WTC11 (cell line): ENCODE results near the gene RAD23B. TPM values are rescaled to one million over a fixed set of nuclear protein-coding genes. Genes with fewer than 3 reads are reported as not detected.

Experiments
- ATAC-seq: fragments of 200-7000 bp; cut with Tn5 transposase; 2 replicates; pipeline ENCODE4 v1.10.0; 2021; ENCODE audit warnings: mild to moderate bottlenecking, moderate library complexity
- CTCF ChIA-PET: fragments of 300-600 bp; sonication (Branson Sonifier 250); formaldehyde crosslinking; loops from one replicate; lab custom pipeline; 2021; ENCODE audit warnings: antibody characterized with exemption; lab: Charles Lee
- POLR2A ChIA-PET: fragments of 350-600 bp; sonication (Branson Sonifier 250); formaldehyde crosslinking; loops from one replicate; lab custom pipeline; 2021; ENCODE audit warnings: antibody characterized with exemption; lab: Charles Lee
- DNase-seq: peaks from one replicate; pipeline ENCODE4 v3.0.0; 2021; ENCODE audit warnings: low spot score
- H3K27ac Mint-ChIP-seq: 2 replicates; pipeline ENCODE4 v1.8.0; 2021; ENCODE audit warnings: mixed read lengths
- H3K27me3 Mint-ChIP-seq: 2 replicates; pipeline ENCODE4 v1.8.0; 2021; ENCODE audit warnings: low read depth, mild to moderate bottlenecking, moderate library complexity, mixed read lengths
- H3K36me3 Mint-ChIP-seq: 2 replicates; pipeline ENCODE4 v1.8.0; 2021; ENCODE audit warnings: mixed read lengths
- H3K4me1 Mint-ChIP-seq: 2 replicates; pipeline ENCODE4 v1.8.0; 2022; ENCODE audit warnings: mixed read lengths
- H3K4me3 Mint-ChIP-seq: 2 replicates; pipeline ENCODE4 v1.8.0; 2021; ENCODE audit warnings: mild to moderate bottlenecking, moderate library complexity, mixed read lengths
- H3K9me3 Mint-ChIP-seq: 2 replicates; pipeline ENCODE4 v1.8.0; 2021; ENCODE audit warnings: mixed read lengths
- ATF1 ChIP-seq: sonication (generic); formaldehyde crosslinking; IDR thresholded peaks from 2 replicates; pipeline ENCODE4 v1.8.1; 2023; ENCODE audit warnings: mild to moderate bottlenecking, moderate library complexity, missing genetic modification reagents
- CREM ChIP-seq: sonication (generic); formaldehyde crosslinking; IDR thresholded peaks from 2 replicates; pipeline ENCODE4 v1.8.1; 2022; ENCODE audit warnings: mild to moderate bottlenecking, missing genetic modification reagents, moderate library complexity
- ELF4 ChIP-seq: sonication (generic); formaldehyde crosslinking; IDR thresholded peaks from 2 replicates; pipeline ENCODE4 v1.8.1; 2022; ENCODE audit warnings: low read depth, mild to moderate bottlenecking, moderate library complexity, missing genetic modification reagents
- ETV6 ChIP-seq: sonication (generic); formaldehyde crosslinking; IDR thresholded peaks from 2 replicates; pipeline ENCODE4 v1.8.1; 2022; ENCODE audit warnings: mild to moderate bottlenecking, missing genetic modification reagents
- FOXK1 ChIP-seq: sonication (generic); formaldehyde crosslinking; IDR thresholded peaks from 2 replicates; pipeline ENCODE4 v1.8.0; 2022; ENCODE audit warnings: mild to moderate bottlenecking, moderate library complexity, missing genetic modification reagents
- GRHL2 ChIP-seq: fragments of 250-450 bp; sonication (Bioruptor Pico); IDR thresholded peaks from 2 replicates; pipeline ENCODE4 v1.8.0; 2022; ENCODE audit warnings: mild to moderate bottlenecking, moderate library complexity; ENCODE audit not compliant: insufficient replicate concordance, severe bottlenecking
- KAT7 ChIP-seq: sonication (generic); formaldehyde crosslinking; IDR thresholded peaks from 2 replicates; pipeline ENCODE4 v1.8.1; 2023; ENCODE audit warnings: missing genetic modification reagents, mild to moderate bottlenecking, borderline replicate concordance
- NFE2L1 ChIP-seq: sonication (generic); formaldehyde crosslinking; IDR thresholded peaks from 2 replicates; pipeline ENCODE4 v1.8.1; 2023; ENCODE audit warnings: missing genetic modification reagents
- SMAD3 ChIP-seq: sonication (generic); formaldehyde crosslinking; IDR thresholded peaks from 2 replicates; pipeline ENCODE4 v1.8.0; 2022; ENCODE audit warnings: missing genetic modification reagents, mild to moderate bottlenecking, borderline replicate concordance
- TEAD1 ChIP-seq: sonication (generic); formaldehyde crosslinking; IDR thresholded peaks from 2 replicates; pipeline ENCODE4 v1.8.0; 2022; ENCODE audit warnings: mild to moderate bottlenecking, missing genetic modification reagents
- ZNF121 ChIP-seq: sonication (generic); formaldehyde crosslinking; IDR thresholded peaks from 2 replicates; pipeline ENCODE4 v1.8.0; 2023; ENCODE audit warnings: missing genetic modification reagents
- ZNF219 ChIP-seq: sonication (generic); formaldehyde crosslinking; IDR thresholded peaks from 2 replicates; pipeline ENCODE4 v1.8.0; 2023; ENCODE audit warnings: missing genetic modification reagents, mild to moderate bottlenecking, borderline replicate concordance
- total RNA-seq: library from RNA; stranded (reverse); gene quantifications from 3 replicates; pipeline ENCODE4 v1.2.3, GENCODE V29; 2021
- TF ChIP-seq, protein P1 (sequence below): sonication (generic); formaldehyde crosslinking; IDR thresholded peaks from 2 replicates; pipeline ENCODE4 v1.8.1; 2022; ENCODE audit warnings: mild to moderate bottlenecking, moderate library complexity, missing genetic modification reagents
- TF ChIP-seq, protein P2 (sequence below): fragments of 250-450 bp; sonication (Bioruptor Pico); IDR thresholded peaks from 2 replicates; pipeline ENCODE4 v1.8.0; 2021; ENCODE audit warnings: mild to moderate bottlenecking
- TF ChIP-seq, protein P3 (sequence below): sonication (generic); formaldehyde crosslinking; IDR thresholded peaks from 2 replicates; pipeline ENCODE4 v1.8.0; 2022; ENCODE audit warnings: mild to moderate bottlenecking, missing genetic modification reagents
- TF ChIP-seq, protein P4 (sequence below): sonication (generic); formaldehyde crosslinking; IDR thresholded peaks from 2 replicates; pipeline ENCODE4 v1.8.0; 2023; ENCODE audit warnings: mild to moderate bottlenecking, missing genetic modification reagents
- TF ChIP-seq, protein P5 (sequence below): fragments of 250-450 bp; sonication (Bioruptor Pico); IDR thresholded peaks from 2 replicates; pipeline ENCODE4 v1.9.0; 2021; ENCODE audit warnings: moderate library complexity, mild to moderate bottlenecking, inconsistent platforms, borderline replicate concordance
- TF ChIP-seq, protein P6 (sequence below): fragments of 200-600 bp; IDR thresholded peaks from 2 replicates; pipeline ENCODE4 v1.8.0; 2022; ENCODE audit warnings: antibody characterized with exemption
- TF ChIP-seq, protein P7 (sequence below): sonication (generic); formaldehyde crosslinking; IDR thresholded peaks from 2 replicates; pipeline ENCODE4 v1.8.1; 2023; ENCODE audit warnings: mild to moderate bottlenecking, moderate library complexity, missing genetic modification reagents

Gene RAD23B
- total RNA-seq, 1 experiment from 2014 or later, result 150 TPM

DNA sequence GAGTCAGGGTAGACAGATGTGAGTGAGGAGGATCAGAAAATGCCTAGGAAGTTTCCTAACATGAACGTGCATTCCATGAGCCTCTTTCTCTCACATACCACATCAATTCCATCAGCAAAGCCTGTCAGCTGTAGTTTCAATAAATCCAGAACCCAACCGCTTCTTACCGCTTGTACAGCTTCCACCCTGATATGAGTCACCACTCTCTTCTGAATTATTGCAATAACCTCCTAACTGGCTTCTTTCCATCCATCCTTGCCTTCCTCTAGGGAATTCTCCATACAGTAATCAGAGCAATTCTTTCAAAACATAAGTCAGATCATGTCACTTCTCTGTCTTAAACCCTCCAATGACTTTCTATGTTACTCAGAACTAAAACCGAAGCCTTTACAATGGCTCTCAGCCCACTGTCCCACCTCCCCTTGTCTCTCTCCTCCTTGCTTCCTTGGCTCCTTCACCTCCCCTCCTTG lies 8.1 kb upstream of the RAD23B start:
- Mint-ChIP-seq H3K9me3 (no peaks in the 10 kb centered on the region; the same call in 1 of the 2 replicates), H3K27ac (no peak overlapping the region), H3K4me3 (no peak overlapping the region), H3K27me3 (no peaks in the 10 kb centered on the region; the same call in 1 of the 2 replicates), H3K4me1 (0 out of 2 replicates have a peak, but pooled peaks cover 8% of the 10 kb centered on the region), H3K36me3 (no peaks in the 10 kb centered on the region)
- POLR2A ChIA-PET, result no interaction called here
- DNase-seq, result no peak
- no peak for TF ChIP-seq GRHL2 (CRISPR knock-in tag)
- TF ChIP-seq, protein P1, sequence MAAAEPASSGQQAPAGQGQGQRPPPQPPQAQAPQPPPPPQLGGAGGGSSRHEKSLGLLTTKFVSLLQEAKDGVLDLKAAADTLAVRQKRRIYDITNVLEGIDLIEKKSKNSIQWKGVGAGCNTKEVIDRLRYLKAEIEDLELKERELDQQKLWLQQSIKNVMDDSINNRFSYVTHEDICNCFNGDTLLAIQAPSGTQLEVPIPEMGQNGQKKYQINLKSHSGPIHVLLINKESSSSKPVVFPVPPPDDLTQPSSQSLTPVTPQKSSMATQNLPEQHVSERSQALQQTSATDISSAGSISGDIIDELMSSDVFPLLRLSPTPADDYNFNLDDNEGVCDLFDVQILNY, result no peak
- TF ChIP-seq, protein P2, sequence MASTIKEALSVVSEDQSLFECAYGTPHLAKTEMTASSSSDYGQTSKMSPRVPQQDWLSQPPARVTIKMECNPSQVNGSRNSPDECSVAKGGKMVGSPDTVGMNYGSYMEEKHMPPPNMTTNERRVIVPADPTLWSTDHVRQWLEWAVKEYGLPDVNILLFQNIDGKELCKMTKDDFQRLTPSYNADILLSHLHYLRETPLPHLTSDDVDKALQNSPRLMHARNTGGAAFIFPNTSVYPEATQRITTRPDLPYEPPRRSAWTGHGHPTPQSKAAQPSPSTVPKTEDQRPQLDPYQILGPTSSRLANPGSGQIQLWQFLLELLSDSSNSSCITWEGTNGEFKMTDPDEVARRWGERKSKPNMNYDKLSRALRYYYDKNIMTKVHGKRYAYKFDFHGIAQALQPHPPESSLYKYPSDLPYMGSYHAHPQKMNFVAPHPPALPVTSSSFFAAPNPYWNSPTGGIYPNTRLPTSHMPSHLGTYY (CRISPR knock-in tag), result no peak
- no peak for TF ChIP-seq FOXK1 (CRISPR knock-in tag)
- TF ChIP-seq, protein P3, sequence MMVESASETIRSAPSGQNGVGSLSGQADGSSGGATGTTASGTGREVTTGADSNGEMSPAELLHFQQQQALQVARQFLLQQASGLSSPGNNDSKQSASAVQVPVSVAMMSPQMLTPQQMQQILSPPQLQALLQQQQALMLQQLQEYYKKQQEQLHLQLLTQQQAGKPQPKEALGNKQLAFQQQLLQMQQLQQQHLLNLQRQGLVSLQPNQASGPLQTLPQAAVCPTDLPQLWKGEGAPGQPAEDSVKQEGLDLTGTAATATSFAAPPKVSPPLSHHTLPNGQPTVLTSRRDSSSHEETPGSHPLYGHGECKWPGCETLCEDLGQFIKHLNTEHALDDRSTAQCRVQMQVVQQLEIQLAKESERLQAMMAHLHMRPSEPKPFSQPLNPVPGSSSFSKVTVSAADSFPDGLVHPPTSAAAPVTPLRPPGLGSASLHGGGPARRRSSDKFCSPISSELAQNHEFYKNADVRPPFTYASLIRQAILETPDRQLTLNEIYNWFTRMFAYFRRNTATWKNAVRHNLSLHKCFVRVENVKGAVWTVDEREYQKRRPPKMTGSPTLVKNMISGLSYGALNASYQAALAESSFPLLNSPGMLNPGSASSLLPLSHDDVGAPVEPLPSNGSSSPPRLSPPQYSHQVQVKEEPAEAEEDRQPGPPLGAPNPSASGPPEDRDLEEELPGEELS (CRISPR knock-in tag), result no peak
- TF ChIP-seq ATF1 (CRISPR knock-in tag), result no peak
- no peak for TF ChIP-seq NFE2L1 (CRISPR knock-in tag)
- no peak for TF ChIP-seq ETV6 (CRISPR knock-in tag)
- TF ChIP-seq, protein P4, sequence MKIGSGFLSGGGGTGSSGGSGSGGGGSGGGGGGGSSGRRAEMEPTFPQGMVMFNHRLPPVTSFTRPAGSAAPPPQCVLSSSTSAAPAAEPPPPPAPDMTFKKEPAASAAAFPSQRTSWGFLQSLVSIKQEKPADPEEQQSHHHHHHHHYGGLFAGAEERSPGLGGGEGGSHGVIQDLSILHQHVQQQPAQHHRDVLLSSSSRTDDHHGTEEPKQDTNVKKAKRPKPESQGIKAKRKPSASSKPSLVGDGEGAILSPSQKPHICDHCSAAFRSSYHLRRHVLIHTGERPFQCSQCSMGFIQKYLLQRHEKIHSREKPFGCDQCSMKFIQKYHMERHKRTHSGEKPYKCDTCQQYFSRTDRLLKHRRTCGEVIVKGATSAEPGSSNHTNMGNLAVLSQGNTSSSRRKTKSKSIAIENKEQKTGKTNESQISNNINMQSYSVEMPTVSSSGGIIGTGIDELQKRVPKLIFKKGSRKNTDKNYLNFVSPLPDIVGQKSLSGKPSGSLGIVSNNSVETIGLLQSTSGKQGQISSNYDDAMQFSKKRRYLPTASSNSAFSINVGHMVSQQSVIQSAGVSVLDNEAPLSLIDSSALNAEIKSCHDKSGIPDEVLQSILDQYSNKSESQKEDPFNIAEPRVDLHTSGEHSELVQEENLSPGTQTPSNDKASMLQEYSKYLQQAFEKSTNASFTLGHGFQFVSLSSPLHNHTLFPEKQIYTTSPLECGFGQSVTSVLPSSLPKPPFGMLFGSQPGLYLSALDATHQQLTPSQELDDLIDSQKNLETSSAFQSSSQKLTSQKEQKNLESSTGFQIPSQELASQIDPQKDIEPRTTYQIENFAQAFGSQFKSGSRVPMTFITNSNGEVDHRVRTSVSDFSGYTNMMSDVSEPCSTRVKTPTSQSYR (CRISPR knock-in tag), result no peak
- TF ChIP-seq, protein P5, sequence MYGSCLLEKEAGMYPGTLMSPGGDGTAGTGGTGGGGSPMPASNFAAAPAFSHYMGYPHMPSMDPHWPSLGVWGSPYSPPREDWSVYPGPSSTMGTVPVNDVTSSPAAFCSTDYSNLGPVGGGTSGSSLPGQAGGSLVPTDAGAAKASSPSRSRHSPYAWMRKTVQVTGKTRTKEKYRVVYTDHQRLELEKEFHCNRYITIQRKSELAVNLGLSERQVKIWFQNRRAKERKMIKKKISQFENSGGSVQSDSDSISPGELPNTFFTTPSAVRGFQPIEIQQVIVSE (CRISPR knock-in tag), result no peak
- TF ChIP-seq, protein P6, sequence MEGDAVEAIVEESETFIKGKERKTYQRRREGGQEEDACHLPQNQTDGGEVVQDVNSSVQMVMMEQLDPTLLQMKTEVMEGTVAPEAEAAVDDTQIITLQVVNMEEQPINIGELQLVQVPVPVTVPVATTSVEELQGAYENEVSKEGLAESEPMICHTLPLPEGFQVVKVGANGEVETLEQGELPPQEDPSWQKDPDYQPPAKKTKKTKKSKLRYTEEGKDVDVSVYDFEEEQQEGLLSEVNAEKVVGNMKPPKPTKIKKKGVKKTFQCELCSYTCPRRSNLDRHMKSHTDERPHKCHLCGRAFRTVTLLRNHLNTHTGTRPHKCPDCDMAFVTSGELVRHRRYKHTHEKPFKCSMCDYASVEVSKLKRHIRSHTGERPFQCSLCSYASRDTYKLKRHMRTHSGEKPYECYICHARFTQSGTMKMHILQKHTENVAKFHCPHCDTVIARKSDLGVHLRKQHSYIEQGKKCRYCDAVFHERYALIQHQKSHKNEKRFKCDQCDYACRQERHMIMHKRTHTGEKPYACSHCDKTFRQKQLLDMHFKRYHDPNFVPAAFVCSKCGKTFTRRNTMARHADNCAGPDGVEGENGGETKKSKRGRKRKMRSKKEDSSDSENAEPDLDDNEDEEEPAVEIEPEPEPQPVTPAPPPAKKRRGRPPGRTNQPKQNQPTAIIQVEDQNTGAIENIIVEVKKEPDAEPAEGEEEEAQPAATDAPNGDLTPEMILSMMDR, result no peak
- TF ChIP-seq, protein P7, sequence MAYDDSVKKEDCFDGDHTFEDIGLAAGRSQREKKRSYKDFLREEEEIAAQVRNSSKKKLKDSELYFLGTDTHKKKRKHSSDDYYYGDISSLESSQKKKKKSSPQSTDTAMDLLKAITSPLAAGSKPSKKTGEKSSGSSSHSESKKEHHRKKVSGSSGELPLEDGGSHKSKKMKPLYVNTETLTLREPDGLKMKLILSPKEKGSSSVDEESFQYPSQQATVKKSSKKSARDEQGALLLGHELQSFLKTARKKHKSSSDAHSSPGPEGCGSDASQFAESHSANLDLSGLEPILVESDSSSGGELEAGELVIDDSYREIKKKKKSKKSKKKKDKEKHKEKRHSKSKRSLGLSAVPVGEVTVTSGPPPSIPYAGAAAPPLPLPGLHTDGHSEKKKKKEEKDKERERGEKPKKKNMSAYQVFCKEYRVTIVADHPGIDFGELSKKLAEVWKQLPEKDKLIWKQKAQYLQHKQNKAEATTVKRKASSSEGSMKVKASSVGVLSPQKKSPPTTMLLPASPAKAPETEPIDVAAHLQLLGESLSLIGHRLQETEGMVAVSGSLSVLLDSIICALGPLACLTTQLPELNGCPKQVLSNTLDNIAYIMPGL (CRISPR knock-in tag), result no peak
- TF ChIP-seq ZNF219 (CRISPR knock-in tag), result no peak
- no peak for TF ChIP-seq KAT7
- TF ChIP-seq ZNF121 (CRISPR knock-in tag), result no peak
- no peak for TF ChIP-seq TEAD1 (CRISPR knock-in tag)
- TF ChIP-seq CREM, result no peak
- no peak for TF ChIP-seq SMAD3 (CRISPR knock-in tag)
- no peak for TF ChIP-seq ELF4 (CRISPR knock-in tag)
- ATAC-seq, result no peak
- CTCF ChIA-PET, result no interaction called here
